GM12878 (cell line): ENCODE measurements around the gene ST13. TPM values are rescaled to one million over a fixed set of nuclear protein-coding genes. Genes with fewer than 3 reads are reported as not detected.

Source experiments
- BACH1 ChIP-seq: fragments of 450-650 bp; IDR thresholded peaks from 2 replicates; pipeline ENCODE4 v1.6.1; 2017; ENCODE audit warnings: mild to moderate bottlenecking, borderline replicate concordance
- FOS ChIP-seq: IDR thresholded peaks from 3 replicates; pipeline ENCODE4 v1.6.1; 2011; ENCODE audit warnings: borderline replicate concordance; ENCODE audit not compliant: insufficient read length; ENCODE audit errors: extremely low read depth
- IRF5 ChIP-seq: fragments of 450-650 bp; IDR thresholded peaks from 2 replicates; pipeline ENCODE4 v1.6.1; 2017; ENCODE audit warnings: borderline replicate concordance
- NFYB ChIP-seq: IDR thresholded peaks from 2 replicates; pipeline ENCODE4 v1.6.1; 2011; ENCODE audit warnings: low read depth, mild to moderate bottlenecking, low read length, improper control_type of control experiment, moderate library complexity; ENCODE audit not compliant: insufficient read depth
- PBX3 ChIP-seq: IDR thresholded peaks from 2 replicates; pipeline ENCODE4 v1.6.1; 2011; ENCODE audit warnings: mild to moderate bottlenecking, low read depth, low read length, moderate library complexity; ENCODE audit not compliant: insufficient replicate concordance
- SUZ12 ChIP-seq: fragments of 200-600 bp; sonication (generic); IDR thresholded peaks from one replicate; pipeline ENCODE4 v1.6.1; 2018; ENCODE audit warnings: antibody characterized with exemption, mild to moderate bottlenecking; ENCODE audit not compliant: unreplicated experiment
- ZBTB33 ChIP-seq: fragments of 450-650 bp; IDR thresholded peaks from 2 replicates; pipeline ENCODE4 v1.6.1; 2017; ENCODE audit warnings: mild to moderate bottlenecking
- ZNF687 ChIP-seq: fragments of 450-650 bp; IDR thresholded peaks from 2 replicates; pipeline ENCODE4 v1.6.1; 2017; ENCODE audit warnings: mild to moderate bottlenecking, moderate library complexity
- polyA plus RNA-seq, 11 experiments: library from polyadenylated mRNA; depleted of rRNA in 4 of 11; unstranded in 6 of 11; stranded (reverse) in 5 of 11; fragments of >200 nt; fragmentation: Nextera tagmentation in 4 of 11; fragmentation: Illumina TruSeq in 1 of 11; extraction: Ambion mirVana in 4 of 11; extraction: Trizol in 1 of 11; gene quantifications; 1 replicate in 1 of 11; 2 replicates in 10 of 11; pipeline versions ENCODE4 v1.2.1 to v1.2.3, GENCODE V29; 2011 to 2016; ENCODE audit warnings: inconsistent platforms in 2 of 11, missing spikeins in 2 of 11, low read depth in 1 of 11
- total RNA-seq, 4 experiments: library from RNA; depleted of rRNA in 3 of 4; stranded (reverse); fragments of >200 nt in 3 of 4; fragmentation: Illumina TruSeq in 1 of 4; extraction: Trizol in 1 of 4; gene quantifications; 2 replicates each; pipeline versions ENCODE4 v1.2.1 to v1.2.3, GENCODE V29; 2013 to 2021
- TF ChIP-seq, protein P1 (sequence below): fragments of 450-650 bp; IDR thresholded peaks from 2 replicates; pipeline ENCODE4 v1.6.1; 2017; ENCODE audit warnings: low read depth, mild to moderate bottlenecking, moderate library complexity

ST13 gene
- total and polyA plus RNA-seq, 10 of the 15 experiments (the other 5 are each of a cell fraction or from before 2014, with no cell fraction given), result 52.5 to 286 (median 181) TPM

DNA sequence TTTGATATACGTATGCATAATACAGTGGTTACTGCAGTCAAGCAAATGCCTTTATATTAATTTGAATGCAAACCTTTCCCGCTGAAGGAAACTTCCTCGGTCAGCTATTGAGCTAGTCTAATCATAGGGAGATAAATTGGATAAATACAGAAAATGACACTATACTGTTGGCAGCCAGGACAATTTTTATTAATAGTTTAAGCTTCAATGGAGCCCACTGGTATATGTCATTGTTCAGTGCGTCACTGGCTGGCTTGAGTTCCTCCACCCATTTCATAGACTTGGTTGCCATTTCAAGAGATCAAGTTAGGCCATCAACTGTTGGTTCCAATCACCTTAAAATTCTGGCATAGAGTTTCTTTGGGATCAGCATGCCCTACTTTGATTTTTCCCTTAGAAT lies 38.0 kb upstream of the ST13 start (continued):
- TF ChIP-seq FOS (no peak), IRF5 (no peak), BACH1 (no peak), ZBTB33 (no peak), PBX3 (no peak), ZNF687 (no peak), NFYB (no peak), SUZ12 (no peak)
- TF ChIP-seq, protein P1, sequence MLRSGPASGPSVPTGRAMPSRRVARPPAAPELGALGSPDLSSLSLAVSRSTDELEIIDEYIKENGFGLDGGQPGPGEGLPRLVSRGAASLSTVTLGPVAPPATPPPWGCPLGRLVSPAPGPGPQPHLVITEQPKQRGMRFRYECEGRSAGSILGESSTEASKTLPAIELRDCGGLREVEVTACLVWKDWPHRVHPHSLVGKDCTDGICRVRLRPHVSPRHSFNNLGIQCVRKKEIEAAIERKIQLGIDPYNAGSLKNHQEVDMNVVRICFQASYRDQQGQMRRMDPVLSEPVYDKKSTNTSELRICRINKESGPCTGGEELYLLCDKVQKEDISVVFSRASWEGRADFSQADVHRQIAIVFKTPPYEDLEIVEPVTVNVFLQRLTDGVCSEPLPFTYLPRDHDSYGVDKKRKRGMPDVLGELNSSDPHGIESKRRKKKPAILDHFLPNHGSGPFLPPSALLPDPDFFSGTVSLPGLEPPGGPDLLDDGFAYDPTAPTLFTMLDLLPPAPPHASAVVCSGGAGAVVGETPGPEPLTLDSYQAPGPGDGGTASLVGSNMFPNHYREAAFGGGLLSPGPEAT, result no peak
